IMR-90 (cell line): ENCODE results near the gene ACSM4. TPM values are rescaled to one million over a fixed set of nuclear protein-coding genes. Genes with fewer than 3 reads are reported as not detected.

Experiments used
- ATAC-seq: fragments of 200-7000 bp; cut with Tn5 transposase; 2 replicates; pipeline ENCODE4 v1.9.1; 2020; ENCODE audit warnings: low read depth, mild to moderate bottlenecking, moderate library complexity
- BruUV-seq: library from RNA; stranded (reverse); fragments of 400-500 nt; replicated peaks from 2 replicates; lab custom pipeline; 2021; lab: Mats Ljungman, UMichigan
- CTCF ChIA-PET: fragments of 300-600 bp; formaldehyde crosslinking; extraction: SDS; loops from one replicate; lab custom pipeline; 2021; ENCODE audit warnings: antibody characterized with exemption; lab: Yijun Ruan, JAX
- POLR2A ChIA-PET: fragments of 300-600 bp; sonication (Branson Sonifier 250); formaldehyde crosslinking; loops from one replicate; lab custom pipeline; 2022; ENCODE audit warnings: antibody characterized with exemption; ENCODE audit not compliant: unreplicated experiment; lab: Charles Lee
- DNase-seq: peaks from one replicate; pipeline ENCODE4 v3.0.0; 2013
- H2AFZ ChIP-seq: replicated peaks from 2 replicates; pipeline ENCODE3; 2013; ENCODE audit warnings: low read length, mild to moderate bottlenecking; ENCODE audit not compliant: poor library complexity
- H2AK5ac ChIP-seq: 2 replicates; pipeline ENCODE4 v1.6.1; 2013; ENCODE audit warnings: low read depth, low read length, inconsistent platforms
- H2AK9ac ChIP-seq: replicated peaks from 2 replicates; pipeline ENCODE3; 2013; ENCODE audit warnings: mild to moderate bottlenecking, low read depth, low read length, moderate library complexity; ENCODE audit not compliant: poor library complexity
- H2BK120ac ChIP-seq: 2 replicates; pipeline ENCODE4 v1.6.1; 2013; ENCODE audit warnings: low read depth, low read length, inconsistent platforms
- H2BK15ac ChIP-seq: 3 replicates; pipeline ENCODE4 v1.6.1; 2013; ENCODE audit warnings: low read depth, low read length, inconsistent platforms
- H2BK20ac ChIP-seq: 2 replicates; pipeline ENCODE4 v1.6.1; 2013; ENCODE audit warnings: low read depth, mild to moderate bottlenecking, inconsistent platforms, low read length, moderate library complexity
- H2BK5ac ChIP-seq: 2 replicates; pipeline ENCODE4 v1.6.1; 2013; ENCODE audit warnings: mild to moderate bottlenecking, low read depth, low read length, inconsistent platforms; ENCODE audit not compliant: poor library complexity, severe bottlenecking
- H3K14ac ChIP-seq: replicated peaks from 2 replicates; pipeline ENCODE4 v1.6.1; 2013; ENCODE audit warnings: low read depth, low read length, inconsistent platforms
- H3K18ac ChIP-seq: 2 replicates; pipeline ENCODE4 v1.6.1; 2013; ENCODE audit warnings: low read depth, low read length, control low read depth
- H3K23ac ChIP-seq: 2 replicates; pipeline ENCODE4 v1.6.1; 2013; ENCODE audit warnings: low read depth, low read length, inconsistent platforms
- H3K27ac ChIP-seq: 2 replicates; pipeline ENCODE4 v1.5.1; 2013; ENCODE audit warnings: mild to moderate bottlenecking, control low read depth, low read length; ENCODE audit not compliant: insufficient read depth
- H3K27me3 ChIP-seq: 2 replicates; pipeline ENCODE4 v1.6.1; 2013; ENCODE audit warnings: low read length; ENCODE audit not compliant: control insufficient read depth, insufficient read depth
- H3K36me3 ChIP-seq: 2 replicates; pipeline ENCODE4 v1.6.1; 2013; ENCODE audit warnings: low read length, mixed read lengths; ENCODE audit not compliant: control insufficient read depth, insufficient read depth
- H3K4ac ChIP-seq: 2 replicates; pipeline ENCODE4 v1.6.1; 2013; ENCODE audit warnings: low read depth, low read length, inconsistent platforms
- H3K4me1 ChIP-seq: 2 replicates; pipeline ENCODE4 v1.6.1; 2013; ENCODE audit warnings: low read length, mixed read lengths; ENCODE audit not compliant: control insufficient read depth, insufficient read depth
- H3K4me2 ChIP-seq: 2 replicates; pipeline ENCODE4 v1.6.1; 2013; ENCODE audit warnings: low read depth, mild to moderate bottlenecking, control low read depth, low read length, moderate library complexity
- H3K4me3 ChIP-seq: 2 replicates; pipeline ENCODE4 v1.5.1; 2013; ENCODE audit warnings: low read depth, mild to moderate bottlenecking, control low read depth, low read length, moderate library complexity; ENCODE audit not compliant: insufficient read depth
- H3K56ac ChIP-seq: 2 replicates; pipeline ENCODE4 v1.6.1; 2013; ENCODE audit warnings: low read length, inconsistent platforms; ENCODE audit not compliant: insufficient read depth; ENCODE audit errors: extremely low read depth
- H3K79me1 ChIP-seq, 2 experiments: 2 replicates each; pipeline ENCODE4 v1.6.1; 2013; ENCODE audit warnings: low read length in 2 of 2, inconsistent platforms in 1 of 2, low read depth in 1 of 2
- H3K9ac ChIP-seq: 2 replicates; pipeline ENCODE4 v1.6.1; 2013; ENCODE audit warnings: low read depth, low read length, control low read depth
- H3K9me1 ChIP-seq: 2 replicates; pipeline ENCODE4 v1.6.1; 2013; ENCODE audit warnings: low read length, inconsistent platforms; ENCODE audit not compliant: insufficient read depth
- H3K9me3 ChIP-seq: 2 replicates; pipeline ENCODE4 v1.6.1; 2013; ENCODE audit warnings: low read length; ENCODE audit not compliant: control insufficient read depth, insufficient read depth
- H4K20me1 ChIP-seq: 2 replicates; pipeline ENCODE4 v1.6.1; 2013; ENCODE audit warnings: low read length, inconsistent platforms; ENCODE audit not compliant: insufficient read depth
- H4K5ac ChIP-seq: 2 replicates; pipeline ENCODE4 v1.6.1; 2013; ENCODE audit warnings: mild to moderate bottlenecking, low read depth, low read length, control low read depth
- H4K8ac ChIP-seq, 2 experiments: 2 replicates each; pipeline ENCODE4 v1.6.1; 2013; ENCODE audit warnings: low read depth in 2 of 2, low read length in 2 of 2, control low read depth in 1 of 2, inconsistent platforms in 1 of 2
- H4K91ac ChIP-seq: 2 replicates; pipeline ENCODE4 v1.6.1; 2013; ENCODE audit warnings: low read depth, low read length, inconsistent platforms; ENCODE audit not compliant: insufficient read depth
- BHLHE40 ChIP-seq: fragments of 150-350 bp; IDR thresholded peaks from 2 replicates; pipeline ENCODE4 v1.6.1; 2016; ENCODE audit warnings: mild to moderate bottlenecking, low read depth, low read length
- CEBPB ChIP-seq: IDR thresholded peaks from 2 replicates; pipeline ENCODE4 v1.6.1; 2012; ENCODE audit warnings: low read depth, low read length, improper control_type of control experiment
- CHD1 ChIP-seq: IDR thresholded peaks from 2 replicates; pipeline ENCODE4 v1.6.1; 2012; ENCODE audit warnings: low read depth, low read length, improper control_type of control experiment
- MAZ ChIP-seq: IDR thresholded peaks from 2 replicates; pipeline ENCODE4 v1.6.1; 2012; ENCODE audit warnings: low read depth, mild to moderate bottlenecking, low read length, improper control_type of control experiment, moderate library complexity, borderline replicate concordance
- NFE2L2 ChIP-seq: fragments of 150-350 bp; IDR thresholded peaks from 2 replicates; pipeline ENCODE4 v1.6.1; 2016; ENCODE audit warnings: low read depth, mild to moderate bottlenecking, low read length
- POLR2A ChIP-seq: IDR thresholded peaks from 2 replicates; pipeline ENCODE4 v1.6.1; 2012; ENCODE audit warnings: mild to moderate bottlenecking, low read depth, low read length
- RCOR1 ChIP-seq: IDR thresholded peaks from 2 replicates; pipeline ENCODE4 v1.6.1; 2012; ENCODE audit warnings: mild to moderate bottlenecking, low read length, improper control_type of control experiment; ENCODE audit not compliant: insufficient replicate concordance
- RFX5 ChIP-seq: IDR thresholded peaks from 2 replicates; pipeline ENCODE4 v1.8.0; 2012; ENCODE audit warnings: low read depth, mild to moderate bottlenecking, low read length, moderate library complexity
- WGBS, 2 experiments: methylation state at CpG; one replicate each; pipeline versions ENCODE4 v1.1.5 to v1.1.7; 2013; ENCODE audit warnings: missing lambda C conversion rate in 2 of 2; ENCODE audit not compliant: insufficient read length in 1 of 2; ENCODE audit errors: extremely low coverage in 2 of 2; 5-methylcytosine and 5-hydroxymethylcytosine counted together
- dilution Hi-C: fragments of 300-500 bp; cut with HindIII; formaldehyde crosslinking; loops from one replicate; pipeline ENCODE4 v1.14.3; 2018; ENCODE audit warnings: low sequenced_read_pairs; ENCODE audit not compliant: unreplicated experiment
- in situ Hi-C: fragments of 300-500 bp; cut with MboI; formaldehyde crosslinking; loops from 3 replicates; pipeline ENCODE4 v1.14.3; 2019; ENCODE audit warnings: low sequenced_read_pairs, inconsistent platforms, mixed read lengths
- intact Hi-C: fragments of 100-400 bp; cut with micrococcal nuclease; formaldehyde crosslinking; loops from 2 replicates; pipeline ENCODE4 v1.10.0; 2022
- polyA plus RNA-seq, 3 experiments: library from polyadenylated mRNA; depleted of rRNA; stranded (reverse); fragments of >200 nt; gene quantifications; 2 replicates each; pipeline ENCODE4 v1.2.3, GENCODE V29; 2012; ENCODE audit warnings: low replicate concordance in 1 of 3
- total RNA-seq: library from RNA; depleted of rRNA; stranded (reverse); fragments of >200 nt; gene quantifications from 2 replicates; pipeline ENCODE4 v1.2.3, GENCODE V29; 2012
- TF ChIP-seq, protein P1 (sequence below): fragments of 150-350 bp; IDR thresholded peaks from 2 replicates; pipeline ENCODE4 v1.6.1; 2017; ENCODE audit warnings: mild to moderate bottlenecking, antibody characterized with exemption, low read length, low read depth

The ACSM4 gene
- total and polyA plus RNA-seq, 2 of the 4 experiments (the other 2 are of a cell fraction): not detected

DNA sequence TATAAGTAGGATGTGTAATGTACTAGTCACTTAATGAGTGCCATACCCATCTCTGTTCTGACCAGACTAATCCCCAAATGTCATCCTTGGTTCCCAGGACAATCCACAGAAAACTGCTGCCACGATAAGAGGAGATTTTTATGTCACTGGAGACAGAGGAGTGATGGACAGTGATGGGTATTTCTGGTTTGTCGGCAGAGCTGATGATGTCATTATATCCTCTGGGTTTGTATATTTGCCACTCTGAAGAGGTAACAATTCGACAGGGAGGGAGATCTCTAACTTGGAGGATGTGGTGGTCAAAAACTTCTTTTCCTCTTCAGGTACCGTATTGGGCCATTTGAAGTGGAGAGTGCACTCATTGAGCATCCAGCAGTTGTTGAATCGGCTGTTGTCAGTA lies 20.3 kb downstream of the ACSM4 start:
- intact Hi-C loops (no loop called here), dilution Hi-C loops (no loop called here), in situ Hi-C loops (no loop called here)
- no peaks in the 10 kb centered on the region for H4K20me1 ChIP-seq
- no peak overlapping the region for H3K4me3 ChIP-seq
- POLR2A ChIA-PET: no interaction called here
- no peaks in the 10 kb centered on the region for H3K27me3 ChIP-seq
- H2AFZ ChIP-seq: no peak overlapping the region
- no peaks in the 10 kb centered on the region for H3K36me3 ChIP-seq
- no peaks in the 10 kb centered on the region for H3K4me1 ChIP-seq
- H3K14ac ChIP-seq: no peak overlapping the region
- no peak overlapping the region for H3K4ac ChIP-seq
- no peak overlapping the region for H3K23ac ChIP-seq
- H3K4me2 ChIP-seq: no peak overlapping the region
- no peak overlapping the region for H2BK5ac ChIP-seq
- no peak overlapping the region for H4K91ac ChIP-seq
- ATAC-seq: no peak
- no peak overlapping the region for H3K27ac ChIP-seq
- no TSS peak for BruUV-seq
- H2AK9ac ChIP-seq: no peak overlapping the region
- no peak overlapping the region for H2BK120ac ChIP-seq
- WGBS, 2 experiments: no CpG with 5 or more reads among the region's 5 CpGs
- H4K8ac ChIP-seq: no peak overlapping the region
- H3K9me1 ChIP-seq: no peaks in the 10 kb centered on the region
- TF ChIP-seq BHLHE40: no peak
- no peak for TF ChIP-seq CHD1
- no peak for TF ChIP-seq RFX5
- TF ChIP-seq NFE2L2: no peak
- TF ChIP-seq, protein P1, sequence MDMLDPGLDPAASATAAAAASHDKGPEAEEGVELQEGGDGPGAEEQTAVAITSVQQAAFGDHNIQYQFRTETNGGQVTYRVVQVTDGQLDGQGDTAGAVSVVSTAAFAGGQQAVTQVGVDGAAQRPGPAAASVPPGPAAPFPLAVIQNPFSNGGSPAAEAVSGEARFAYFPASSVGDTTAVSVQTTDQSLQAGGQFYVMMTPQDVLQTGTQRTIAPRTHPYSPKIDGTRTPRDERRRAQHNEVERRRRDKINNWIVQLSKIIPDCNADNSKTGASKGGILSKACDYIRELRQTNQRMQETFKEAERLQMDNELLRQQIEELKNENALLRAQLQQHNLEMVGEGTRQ: no peak
- TF ChIP-seq CEBPB: no peak
- TF ChIP-seq RCOR1: no peak
- no peak for TF ChIP-seq MAZ
- no peak for TF ChIP-seq POLR2A
- H3K9me3 ChIP-seq: no peaks in the 10 kb centered on the region
- H3K18ac ChIP-seq: no peak overlapping the region
- no peak overlapping the region for H2BK20ac ChIP-seq
- H3K79me1 ChIP-seq: no peaks in the 10 kb centered on the region
- H2BK15ac ChIP-seq: no peak overlapping the region
- no peak overlapping the region for H2AK5ac ChIP-seq
- no peak overlapping the region for H3K9ac ChIP-seq
- CTCF ChIA-PET: no interaction called here
- H4K5ac ChIP-seq: no peak overlapping the region
- H3K56ac ChIP-seq: no peak overlapping the region
- no peak for DNase-seq
